GM20431 (cell line): ENCODE measurements around the gene CDH24.

Source experiments
- in situ Hi-C: fragments of 300-500 bp; cut with MseI, MboI; formaldehyde crosslinking; loops from one replicate; pipeline ENCODE4 v1.15.0; 2020; ENCODE audit warnings: low sequenced_read_pairs; ENCODE audit not compliant: unreplicated experiment

The CDH24 gene

DNA sequence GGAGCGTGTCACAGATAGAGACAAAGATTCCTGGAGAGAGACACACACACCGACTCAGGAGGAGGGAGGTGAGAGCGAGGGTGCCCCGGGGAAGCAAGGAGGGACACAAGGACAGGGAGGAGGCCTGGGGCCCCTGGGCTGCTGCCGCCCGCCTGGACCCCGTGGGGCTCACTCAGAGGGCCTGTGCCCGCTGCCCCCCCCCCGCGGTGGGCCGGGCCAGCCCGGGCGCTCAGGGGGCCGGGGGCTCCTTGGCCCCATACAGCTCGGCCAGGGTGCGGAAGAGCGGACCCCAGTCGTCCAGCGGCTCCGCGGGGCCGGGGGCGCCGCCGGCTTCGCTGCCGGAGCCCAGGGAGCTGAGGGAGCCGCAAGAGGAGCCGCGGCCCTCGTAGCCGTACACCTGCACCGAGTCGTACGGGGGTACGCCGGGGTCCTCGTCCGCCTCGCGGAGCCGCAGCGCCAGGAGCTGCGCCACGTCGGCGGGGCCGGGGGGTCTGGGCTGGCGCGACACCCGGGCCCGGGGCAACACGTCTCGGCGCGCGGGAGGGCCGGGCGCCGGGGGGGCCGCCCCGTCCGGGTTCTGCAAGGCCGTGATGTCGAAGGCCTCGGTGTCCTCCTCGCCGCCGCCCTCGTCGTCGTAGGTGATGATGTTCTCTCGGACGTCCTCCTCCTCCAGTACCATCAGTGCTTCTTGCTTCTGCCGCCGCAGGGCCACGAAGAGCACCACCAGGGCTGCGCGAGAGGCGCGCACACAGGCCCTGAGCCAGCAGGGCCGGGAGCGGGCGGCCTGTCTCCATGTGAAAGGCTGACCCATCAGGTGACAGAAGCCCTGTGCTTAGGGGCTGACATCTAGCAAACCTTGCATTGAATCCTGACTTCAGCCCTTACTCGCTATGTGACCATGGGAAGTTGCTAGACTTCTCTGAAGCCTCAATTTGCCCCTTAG, 9.3 kb downstream of the CDH24 start:
- in situ Hi-C loops: no loop called here

DNA sequence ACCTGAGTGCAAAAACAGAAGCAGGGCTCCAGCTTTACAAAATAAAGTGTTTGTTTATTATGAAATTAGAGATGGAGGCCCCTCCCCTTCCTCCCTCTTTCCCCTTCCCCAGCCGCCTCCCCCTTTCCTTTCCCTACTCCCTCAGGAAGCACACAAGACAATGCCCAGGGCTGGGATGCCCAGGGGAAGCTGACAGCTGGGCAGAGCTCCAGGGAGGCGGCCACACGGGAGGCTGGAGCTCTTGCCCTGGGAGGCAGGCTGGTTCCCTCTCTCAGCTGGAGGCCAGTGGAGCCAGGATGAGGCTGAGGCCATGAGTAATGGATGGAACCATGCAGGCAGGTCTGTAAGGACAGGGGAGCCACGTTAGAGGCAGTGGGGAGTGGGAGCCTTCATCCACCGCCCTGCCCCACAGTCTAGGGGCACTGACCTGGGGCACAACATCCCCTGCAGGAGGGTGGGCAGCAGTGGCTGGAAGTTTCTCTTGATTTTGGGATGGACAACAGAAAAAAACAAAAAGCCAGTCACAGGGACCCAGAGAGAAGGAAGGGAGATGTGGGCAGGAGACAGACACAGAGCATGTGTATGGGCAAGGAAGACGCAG, 10.2 kb downstream of the CDH24 start:
- in situ Hi-C loops: no loop called here

DNA sequence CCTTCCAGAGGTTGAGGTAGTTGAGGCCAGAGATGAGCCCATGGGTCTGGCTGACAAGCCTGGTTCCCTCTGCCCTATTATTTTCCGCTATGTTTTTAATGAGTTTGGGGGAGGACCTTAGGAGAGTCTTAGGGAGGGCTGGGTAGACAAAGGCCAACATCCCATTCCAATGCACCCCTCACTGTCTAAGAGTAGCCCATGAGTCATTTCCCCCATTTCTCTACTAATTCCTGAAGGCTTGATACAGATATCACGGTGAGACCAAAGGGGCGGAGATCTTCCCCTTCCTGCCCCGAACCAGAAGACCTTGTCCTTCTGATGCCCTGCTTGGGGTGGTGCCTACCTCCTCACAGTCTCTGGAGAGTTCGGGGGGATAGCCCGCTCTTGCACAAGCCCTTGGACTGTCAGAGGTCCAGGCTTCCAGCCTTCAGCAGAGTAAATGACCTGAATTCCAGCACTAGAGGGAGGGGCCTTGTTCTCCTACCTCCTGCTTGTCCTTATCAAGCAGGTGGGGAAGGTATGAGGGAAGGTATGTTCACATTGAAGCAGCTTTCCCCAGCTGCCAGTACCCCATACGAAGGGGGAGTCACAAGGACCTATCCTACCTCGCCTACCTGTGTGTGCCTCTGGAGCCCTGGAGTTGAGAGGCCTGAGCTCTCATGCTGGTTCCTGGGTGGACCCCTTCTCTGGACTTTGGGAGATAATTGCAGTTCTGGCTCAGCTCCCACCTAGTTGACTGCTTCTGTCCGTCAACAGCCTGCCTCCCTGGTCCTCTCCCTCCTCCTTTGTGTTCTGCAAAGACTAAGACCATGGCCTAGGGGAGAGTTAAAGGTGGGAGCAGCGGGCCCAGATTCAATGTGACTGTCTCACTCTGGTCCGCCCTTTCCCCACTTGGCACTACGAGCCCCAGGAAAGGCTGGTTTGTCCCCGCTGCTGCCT, 11.6 kb downstream of the CDH24 start:
- in situ Hi-C loops: no loop called here

DNA sequence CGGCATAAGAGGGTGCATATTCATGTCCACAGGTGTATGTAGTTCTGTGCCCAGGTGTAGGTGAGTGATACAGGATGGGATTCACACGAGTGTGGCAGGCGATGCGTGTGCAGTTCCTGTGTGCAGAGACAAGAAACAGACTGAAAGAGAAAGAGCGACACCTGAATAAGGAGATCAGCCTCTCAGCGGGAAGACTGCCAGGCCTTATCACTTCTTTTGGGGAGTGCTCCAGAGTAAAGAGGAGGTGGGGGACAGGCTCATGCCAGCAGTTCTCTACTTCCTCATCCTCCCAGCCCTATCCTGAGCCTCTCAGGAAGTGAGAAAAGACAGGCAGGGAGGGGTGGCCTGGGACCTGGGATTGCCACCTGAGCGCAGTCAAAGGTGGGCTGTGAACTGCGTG, 12.5 kb downstream of the CDH24 start:
- in situ Hi-C loops: no loop called here

- in situ Hi-C loops: no loop called here
These were observed 13.6 kb downstream of the CDH24 start for GRCh38 chr14:23043754-23044153.

DNA sequence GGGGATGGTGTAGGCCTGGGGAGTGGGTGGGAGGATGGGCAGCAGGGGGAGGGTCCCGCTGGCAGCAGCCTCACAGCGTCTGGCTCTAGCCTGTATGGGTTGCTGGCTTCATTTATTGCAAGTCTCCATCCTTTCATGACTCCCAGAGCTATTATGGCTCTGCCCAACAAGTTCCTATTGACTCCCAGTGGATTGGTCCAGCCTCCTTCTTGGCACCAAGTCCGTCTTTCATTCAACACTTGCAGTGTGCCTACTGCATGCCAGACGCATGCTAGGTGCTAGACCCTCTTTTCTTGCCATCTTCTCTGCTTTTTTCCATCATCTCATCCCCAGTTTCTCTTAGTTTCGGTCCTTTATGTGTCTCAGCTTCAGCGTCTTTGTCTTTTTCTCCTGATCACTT, 14.2 kb downstream of the CDH24 start:
- in situ Hi-C loops: no loop called here

DNA sequence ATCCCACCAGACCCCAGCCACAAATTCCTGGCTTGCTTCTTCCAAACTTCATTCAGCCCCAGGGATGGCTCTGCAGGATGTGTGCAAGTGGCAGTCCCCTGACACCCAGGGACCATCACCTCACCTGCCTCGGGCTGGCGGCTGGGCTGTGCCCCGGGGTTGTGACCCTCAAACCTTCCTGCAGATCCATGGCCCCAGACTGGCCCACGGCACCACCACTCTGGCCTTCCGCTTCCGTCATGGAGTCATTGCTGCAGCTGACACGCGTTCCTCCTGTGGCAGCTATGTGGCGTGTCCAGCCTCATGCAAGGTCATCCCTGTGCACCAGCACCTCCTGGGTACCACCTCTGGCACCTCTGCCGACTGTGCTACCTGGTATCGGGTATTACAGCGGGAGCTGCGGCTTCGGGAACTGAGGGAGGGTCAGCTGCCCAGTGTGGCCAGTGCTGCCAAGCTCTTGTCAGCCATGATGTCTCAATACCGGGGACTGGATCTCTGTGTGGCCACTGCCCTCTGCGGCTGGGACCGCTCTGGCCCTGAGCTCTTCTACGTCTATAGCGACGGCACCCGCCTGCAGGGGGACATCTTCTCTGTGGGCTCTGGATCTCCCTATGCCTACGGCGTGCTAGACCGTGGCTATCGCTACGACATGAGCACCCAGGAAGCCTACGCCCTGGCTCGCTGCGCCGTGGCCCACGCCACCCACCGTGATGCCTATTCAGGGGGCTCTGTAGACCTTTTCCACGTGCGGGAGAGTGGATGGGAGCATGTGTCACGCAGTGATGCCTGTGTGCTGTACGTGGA, 15.0 kb downstream of the CDH24 start, which contains the start of gene PSMB11:
Gene PSMB11, plus strand, starts transcription at position 51 of the 804 bp plus-strand sequence. Its CDS starts 14 bp downstream, at position 65.
- in situ Hi-C loops: no loop called here

DNA sequence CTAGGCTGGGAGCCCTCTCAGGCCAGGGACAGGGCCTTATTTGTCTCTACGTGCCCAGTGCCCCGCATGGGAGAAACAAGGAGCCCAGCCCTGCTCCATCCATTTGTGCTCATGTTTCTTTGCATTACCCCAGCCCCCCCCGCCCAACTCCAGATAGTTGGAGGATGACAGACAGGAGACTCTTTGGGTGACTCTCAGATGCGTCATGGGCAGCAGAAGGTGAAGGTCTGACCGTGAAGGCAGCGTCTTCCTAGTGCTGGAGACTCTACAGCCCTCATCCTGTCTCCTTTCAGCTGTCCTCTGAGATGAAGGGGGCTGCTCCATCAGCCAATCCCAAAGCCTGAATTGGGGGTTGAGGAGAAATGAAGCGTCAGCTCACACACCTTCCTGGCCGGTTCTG, 15.6 kb downstream of the CDH24 start:
- in situ Hi-C loops: no loop called here

DNA sequence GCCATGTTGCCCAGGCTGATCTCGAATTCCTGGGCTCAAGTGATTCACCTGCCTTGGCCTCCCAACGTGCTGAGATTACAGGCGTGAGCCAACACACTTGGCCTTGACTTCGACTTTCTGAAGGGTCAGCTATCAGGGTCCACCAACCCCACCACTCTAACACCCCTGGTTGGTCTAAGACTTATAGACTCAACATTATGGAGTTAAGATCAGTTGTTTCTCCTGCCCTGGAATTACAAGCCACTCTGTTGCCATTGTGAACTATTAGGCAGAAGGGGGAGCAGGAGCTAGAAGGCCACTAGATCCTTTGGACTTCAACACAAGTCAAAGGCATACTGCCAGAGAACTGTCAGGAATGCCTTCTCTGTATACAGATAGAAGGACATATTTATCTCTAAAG, 17.2 kb downstream of the CDH24 start:
- in situ Hi-C loops: no loop called here

DNA sequence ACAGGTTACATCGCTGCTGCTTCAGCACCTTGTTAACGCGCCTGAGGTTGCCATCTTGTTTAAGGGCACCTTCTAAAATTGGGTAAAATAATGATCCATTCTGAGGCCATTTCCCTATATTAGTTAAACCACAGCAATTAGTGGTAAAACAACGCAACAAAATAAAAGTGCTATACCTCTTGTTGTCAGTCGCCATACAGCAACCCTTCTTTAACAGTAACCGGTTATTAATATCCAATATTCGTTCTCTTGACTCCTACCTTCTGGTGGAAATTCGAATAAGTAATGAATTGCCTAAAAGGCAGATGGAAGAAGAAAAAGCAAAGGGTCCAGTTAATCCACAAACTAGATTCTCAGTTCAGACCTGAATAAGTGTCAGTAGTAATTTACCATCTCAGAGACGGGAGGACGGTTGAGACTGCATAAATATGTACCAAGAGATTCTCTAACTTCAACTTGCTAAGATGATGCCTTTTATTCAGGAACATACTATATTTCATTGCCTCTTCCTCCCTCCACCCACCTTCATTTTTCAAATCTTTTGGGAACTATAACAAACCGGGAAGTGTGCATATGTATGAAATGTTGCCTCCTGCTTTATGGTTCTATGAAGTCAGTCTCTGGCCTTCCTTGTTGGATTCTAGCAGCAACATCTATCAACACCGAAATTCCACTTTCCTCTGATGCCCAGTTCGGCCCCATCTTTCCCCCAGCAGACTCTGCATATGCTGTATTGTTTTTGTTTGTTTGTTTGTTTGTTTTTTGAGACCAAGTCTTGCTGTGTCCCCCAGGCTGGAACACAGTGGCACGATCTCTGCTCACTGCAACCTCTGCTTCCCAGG, 21.8 kb downstream of the CDH24 start:
- in situ Hi-C loops: no loop called here

GRCh38 chr14:23034498-23035302, 22.6 kb downstream of the CDH24 start, which contains the start of gene PSMB5:
TSS of gene PSMB5 (minus strand) at chr14:23034900. CDS start at chr14:23034881, 19 bp downstream.
- in situ Hi-C loops: no loop called here

DNA sequence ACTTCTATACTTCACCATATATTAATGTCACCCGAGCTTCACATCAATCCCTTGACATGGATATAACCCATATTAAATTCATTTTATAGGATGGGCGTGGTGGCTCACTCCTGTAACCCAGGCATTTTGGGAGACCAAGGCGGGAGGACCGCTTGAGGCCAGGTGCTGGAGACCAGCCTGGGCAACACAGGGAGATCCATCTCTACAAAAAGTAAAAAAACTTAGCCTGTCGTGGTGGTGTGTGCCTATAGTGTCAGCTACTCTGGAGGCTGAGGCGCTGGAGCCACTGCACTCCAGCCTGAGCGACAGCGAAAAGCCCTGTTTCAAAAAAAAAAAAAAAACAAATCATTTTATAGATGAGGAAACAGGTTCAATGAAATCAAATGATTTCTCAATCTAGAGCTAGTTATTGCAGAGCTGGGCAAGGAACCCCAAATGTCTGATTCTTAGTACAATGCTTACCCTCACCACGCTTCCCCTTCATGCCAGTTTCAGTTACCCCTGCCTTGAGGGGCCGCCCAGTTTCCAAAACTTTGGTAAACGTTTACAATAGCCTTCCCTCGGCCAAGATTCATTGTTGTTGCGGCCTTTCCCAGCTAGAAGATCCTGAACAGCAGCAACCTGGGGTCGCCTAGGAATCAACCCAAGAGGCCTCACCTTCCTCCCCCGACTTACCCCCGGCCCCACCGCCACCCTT, 23.4 kb downstream of the CDH24 start:
- in situ Hi-C loops: no loop called here

DNA sequence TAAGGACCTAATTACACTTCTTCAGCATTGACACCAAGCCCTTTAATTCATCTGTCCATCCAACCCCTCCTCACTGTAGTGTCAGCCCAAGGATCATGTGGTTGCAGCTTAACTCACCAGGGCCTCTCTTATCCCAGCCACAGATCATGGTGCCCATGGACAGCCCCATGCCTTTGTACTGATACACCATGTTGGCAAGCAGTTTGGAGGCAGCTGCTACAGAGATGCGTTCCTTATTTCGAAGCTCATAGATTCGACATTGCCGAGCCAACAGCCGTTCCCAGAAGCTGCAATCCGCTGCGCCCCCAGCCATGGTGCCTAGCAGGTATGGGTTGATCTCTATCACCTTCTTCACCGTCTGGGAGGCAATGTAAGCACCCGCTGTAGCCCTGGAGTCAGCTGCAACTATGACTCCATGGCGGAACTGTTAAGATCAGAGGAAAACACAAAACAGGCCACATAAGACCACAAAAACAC, 24.0 kb downstream of the CDH24 start:
- in situ Hi-C loops: no loop called here

GRCh38 chr14:23030936-23031335, 26.4 kb downstream of the CDH24 start:
- in situ Hi-C loops: no loop called here

- in situ Hi-C loops: no loop called here
These were observed 28.5 kb downstream of the CDH24 start for GRCh38 chr14:23028799-23029198.

- in situ Hi-C loops: no loop called here
These were observed 32.0 kb downstream of the CDH24 start for GRCh38 chr14:23025151-23025814.
